ENCODE results near the gene FNBP1L. TPM values are rescaled to one million over a fixed set of nuclear protein-coding genes. Genes with fewer than 3 reads are reported as not detected.

FNBP1L gene
- polyA plus RNA-seq, 1 of the 3 experiments (the other 2 are of a cell fraction): 16.5 TPM

DNA sequence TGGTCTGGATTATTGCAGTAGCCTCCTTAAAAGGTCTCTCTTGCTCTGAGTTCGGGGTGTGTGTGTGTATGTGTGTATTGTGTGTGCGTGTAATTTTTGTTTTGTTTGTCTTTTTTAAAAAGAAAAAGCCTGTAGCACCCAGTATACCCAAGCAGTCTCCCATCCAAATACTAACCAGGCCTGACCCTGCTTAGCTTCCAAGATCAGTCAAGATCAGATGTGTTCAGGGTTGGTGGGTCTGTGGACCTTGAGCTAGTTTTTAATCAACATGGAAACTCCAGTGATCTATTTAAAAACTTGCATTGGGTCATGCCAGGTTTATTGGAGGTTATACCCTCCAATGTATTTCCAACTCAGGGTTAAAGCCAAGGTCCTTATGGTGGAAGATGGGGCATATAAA lies 40.3 kb downstream of the FNBP1L start (continued):
- TF ChIP-seq JUND (IDR thresholded peaks at IDR 0.05): no peak
- TF ChIP-seq, protein P1, sequence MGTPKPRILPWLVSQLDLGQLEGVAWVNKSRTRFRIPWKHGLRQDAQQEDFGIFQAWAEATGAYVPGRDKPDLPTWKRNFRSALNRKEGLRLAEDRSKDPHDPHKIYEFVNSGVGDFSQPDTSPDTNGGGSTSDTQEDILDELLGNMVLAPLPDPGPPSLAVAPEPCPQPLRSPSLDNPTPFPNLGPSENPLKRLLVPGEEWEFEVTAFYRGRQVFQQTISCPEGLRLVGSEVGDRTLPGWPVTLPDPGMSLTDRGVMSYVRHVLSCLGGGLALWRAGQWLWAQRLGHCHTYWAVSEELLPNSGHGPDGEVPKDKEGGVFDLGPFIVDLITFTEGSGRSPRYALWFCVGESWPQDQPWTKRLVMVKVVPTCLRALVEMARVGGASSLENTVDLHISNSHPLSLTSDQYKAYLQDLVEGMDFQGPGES (IDR thresholded peaks at IDR 0.05; ENCODE audit: low read depth, low read length): no peak
- no peak for TF ChIP-seq FOXJ3 (CRISPR knock-in tag; IDR thresholded peaks at IDR 0.05)
- no peak for TF ChIP-seq RFX5 (IDR thresholded peaks at IDR 0.05; ENCODE audit: low read length)
- no peak for TF ChIP-seq NRF1 (IDR thresholded peaks at IDR 0.05; ENCODE audit: low read depth, low read length)

DNA sequence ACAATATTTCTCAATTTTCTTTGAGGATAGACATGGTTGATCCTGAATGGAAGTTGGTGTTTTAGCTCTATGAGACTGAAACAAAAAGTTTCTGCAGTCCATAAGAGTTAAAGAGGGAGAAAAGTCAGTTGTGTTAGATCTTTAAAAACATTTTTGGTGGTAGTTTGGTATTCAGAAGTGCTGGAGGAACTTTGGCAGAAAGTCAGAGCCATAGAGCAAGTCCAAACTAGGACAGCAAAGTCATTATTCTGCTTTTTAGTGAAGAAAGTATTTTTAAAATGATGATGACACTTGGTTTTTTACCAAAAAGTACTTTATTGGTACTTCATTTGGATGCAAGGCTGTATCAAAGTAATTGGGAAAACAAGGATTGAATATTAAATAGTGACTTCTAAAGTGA lies 41.8 kb downstream of the FNBP1L start:
- H3K9me2 ChIP-seq: no peaks in the 10 kb centered on the region
- peaks cover 98% of the 10 kb centered on the region for H3K79me2 ChIP-seq (ENCODE audit: insufficient read depth)
- H3F3A ChIP-seq (replicated peaks; ENCODE audit: insufficient read depth): peaks cover 12% of the 10 kb centered on the region
- peaks cover 0 to 4% of the 10 kb centered on the region in 2 experiments; a peak in 1 of 4 replicates for H3K4me1 ChIP-seq (ENCODE audit: control insufficient read depth in 1 of 2, insufficient read depth in 2 of 2, low read depth in 1 of 2, low read length in 1 of 2)
- no peak for DNase-seq
- peaks cover 87% of the 10 kb centered on the region for H4K20me1 ChIP-seq (ENCODE audit: insufficient read depth)
- peak overlapping the region in 1 of 2 experiments; percentile 27; a peak in 1 of 4 replicates for H3K27ac ChIP-seq (ENCODE audit: low read depth in 2 of 2, low read length in 1 of 2)
- H3K36me3 ChIP-seq (replicated peaks in 1 of 2; ENCODE audit: control insufficient read depth in 1 of 2, insufficient read depth in 2 of 2, low read length in 1 of 2): no peaks in the 10 kb centered on the region
- ChIA-PET POLR2A (no interaction called here), CTCF (interaction anchor here (0.8 kb wide), 1 partner anchor 12 kb away, joined by 3 read pairs; no protein-coding TSS in a partner anchor)
- no peak overlapping the region for H3K4me3 ChIP-seq (ENCODE audit: low read depth in 2 of 2, low read length in 1 of 2)
- TF ChIP-seq SIN3A (IDR thresholded peaks at IDR 0.05; ENCODE audit: borderline replicate concordance, low read depth, low read length) (no peak), FOXJ3 (CRISPR knock-in tag; IDR thresholded peaks at IDR 0.05) (no peak), MEF2A (IDR thresholded peaks at IDR 0.05; ENCODE audit: borderline replicate concordance, low read depth) (no peak), FOSL2 (IDR thresholded peaks at IDR 0.05; ENCODE audit: borderline replicate concordance, low read depth) (no peak), GATA2 (CRISPR knock-in tag; IDR thresholded peaks at IDR 0.05) (no peak), TAF1 (IDR thresholded peaks at IDR 0.05; ENCODE audit: borderline replicate concordance, low read depth, low read length) (no peak), TEAD4 (IDR thresholded peaks at IDR 0.05; ENCODE audit: borderline replicate concordance, insufficient read depth) (no peak), SMC3 (IDR thresholded peaks at IDR 0.05; ENCODE audit: low read depth, low read length) (no peak), EZH2phosphoT487 (IDR thresholded peaks at IDR 0.05; ENCODE audit: borderline replicate concordance, low read depth) (no peak), NFIC (IDR thresholded peaks at IDR 0.05; ENCODE audit: borderline replicate concordance) (no peak), ELF1 (IDR thresholded peaks at IDR 0.05) (no peak), RXRA (IDR thresholded peaks at IDR 0.05; ENCODE audit: borderline replicate concordance, low read depth) (no peak), RFX5 (IDR thresholded peaks at IDR 0.05; ENCODE audit: low read length) (no peak), MXI1 (IDR thresholded peaks at IDR 0.05; ENCODE audit: low read depth, low read length) (no peak), RAD21 (IDR thresholded peaks at IDR 0.05; ENCODE audit: low read length) (no peak)
- TF ChIP-seq, protein P2, sequence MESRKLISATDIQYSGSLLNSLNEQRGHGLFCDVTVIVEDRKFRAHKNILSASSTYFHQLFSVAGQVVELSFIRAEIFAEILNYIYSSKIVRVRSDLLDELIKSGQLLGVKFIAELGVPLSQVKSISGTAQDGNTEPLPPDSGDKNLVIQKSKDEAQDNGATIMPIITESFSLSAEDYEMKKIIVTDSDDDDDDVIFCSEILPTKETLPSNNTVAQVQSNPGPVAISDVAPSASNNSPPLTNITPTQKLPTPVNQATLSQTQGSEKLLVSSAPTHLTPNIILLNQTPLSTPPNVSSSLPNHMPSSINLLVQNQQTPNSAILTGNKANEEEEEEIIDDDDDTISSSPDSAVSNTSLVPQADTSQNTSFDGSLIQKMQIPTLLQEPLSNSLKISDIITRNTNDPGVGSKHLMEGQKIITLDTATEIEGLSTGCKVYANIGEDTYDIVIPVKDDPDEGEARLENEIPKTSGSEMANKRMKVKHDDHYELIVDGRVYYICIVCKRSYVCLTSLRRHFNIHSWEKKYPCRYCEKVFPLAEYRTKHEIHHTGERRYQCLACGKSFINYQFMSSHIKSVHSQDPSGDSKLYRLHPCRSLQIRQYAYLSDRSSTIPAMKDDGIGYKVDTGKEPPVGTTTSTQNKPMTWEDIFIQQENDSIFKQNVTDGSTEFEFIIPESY (IDR thresholded peaks at IDR 0.05; ENCODE audit: borderline replicate concordance, low read depth): no peak
- TF ChIP-seq, protein P3, sequence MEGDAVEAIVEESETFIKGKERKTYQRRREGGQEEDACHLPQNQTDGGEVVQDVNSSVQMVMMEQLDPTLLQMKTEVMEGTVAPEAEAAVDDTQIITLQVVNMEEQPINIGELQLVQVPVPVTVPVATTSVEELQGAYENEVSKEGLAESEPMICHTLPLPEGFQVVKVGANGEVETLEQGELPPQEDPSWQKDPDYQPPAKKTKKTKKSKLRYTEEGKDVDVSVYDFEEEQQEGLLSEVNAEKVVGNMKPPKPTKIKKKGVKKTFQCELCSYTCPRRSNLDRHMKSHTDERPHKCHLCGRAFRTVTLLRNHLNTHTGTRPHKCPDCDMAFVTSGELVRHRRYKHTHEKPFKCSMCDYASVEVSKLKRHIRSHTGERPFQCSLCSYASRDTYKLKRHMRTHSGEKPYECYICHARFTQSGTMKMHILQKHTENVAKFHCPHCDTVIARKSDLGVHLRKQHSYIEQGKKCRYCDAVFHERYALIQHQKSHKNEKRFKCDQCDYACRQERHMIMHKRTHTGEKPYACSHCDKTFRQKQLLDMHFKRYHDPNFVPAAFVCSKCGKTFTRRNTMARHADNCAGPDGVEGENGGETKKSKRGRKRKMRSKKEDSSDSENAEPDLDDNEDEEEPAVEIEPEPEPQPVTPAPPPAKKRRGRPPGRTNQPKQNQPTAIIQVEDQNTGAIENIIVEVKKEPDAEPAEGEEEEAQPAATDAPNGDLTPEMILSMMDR (IDR thresholded peaks at IDR 0.05): no peak
- TF ChIP-seq, protein P4, sequence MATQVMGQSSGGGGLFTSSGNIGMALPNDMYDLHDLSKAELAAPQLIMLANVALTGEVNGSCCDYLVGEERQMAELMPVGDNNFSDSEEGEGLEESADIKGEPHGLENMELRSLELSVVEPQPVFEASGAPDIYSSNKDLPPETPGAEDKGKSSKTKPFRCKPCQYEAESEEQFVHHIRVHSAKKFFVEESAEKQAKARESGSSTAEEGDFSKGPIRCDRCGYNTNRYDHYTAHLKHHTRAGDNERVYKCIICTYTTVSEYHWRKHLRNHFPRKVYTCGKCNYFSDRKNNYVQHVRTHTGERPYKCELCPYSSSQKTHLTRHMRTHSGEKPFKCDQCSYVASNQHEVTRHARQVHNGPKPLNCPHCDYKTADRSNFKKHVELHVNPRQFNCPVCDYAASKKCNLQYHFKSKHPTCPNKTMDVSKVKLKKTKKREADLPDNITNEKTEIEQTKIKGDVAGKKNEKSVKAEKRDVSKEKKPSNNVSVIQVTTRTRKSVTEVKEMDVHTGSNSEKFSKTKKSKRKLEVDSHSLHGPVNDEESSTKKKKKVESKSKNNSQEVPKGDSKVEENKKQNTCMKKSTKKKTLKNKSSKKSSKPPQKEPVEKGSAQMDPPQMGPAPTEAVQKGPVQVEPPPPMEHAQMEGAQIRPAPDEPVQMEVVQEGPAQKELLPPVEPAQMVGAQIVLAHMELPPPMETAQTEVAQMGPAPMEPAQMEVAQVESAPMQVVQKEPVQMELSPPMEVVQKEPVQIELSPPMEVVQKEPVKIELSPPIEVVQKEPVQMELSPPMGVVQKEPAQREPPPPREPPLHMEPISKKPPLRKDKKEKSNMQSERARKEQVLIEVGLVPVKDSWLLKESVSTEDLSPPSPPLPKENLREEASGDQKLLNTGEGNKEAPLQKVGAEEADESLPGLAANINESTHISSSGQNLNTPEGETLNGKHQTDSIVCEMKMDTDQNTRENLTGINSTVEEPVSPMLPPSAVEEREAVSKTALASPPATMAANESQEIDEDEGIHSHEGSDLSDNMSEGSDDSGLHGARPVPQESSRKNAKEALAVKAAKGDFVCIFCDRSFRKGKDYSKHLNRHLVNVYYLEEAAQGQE (IDR thresholded peaks at IDR 0.05; ENCODE audit: low read depth, low read length): no peak
- peak overlapping the region; percentile 23; the same call in 1 of the 2 replicates for H3K4me2 ChIP-seq
- H3K9me3 ChIP-seq: no peaks in the 10 kb centered on the region
- no peak overlapping the region for H3K9ac ChIP-seq
- H3K27me3 ChIP-seq (ENCODE audit: insufficient read depth): no peaks in the 10 kb centered on the region
- no peak overlapping the region for H2AFZ ChIP-seq (ENCODE audit: low read depth)

All from SK-N-SH (cell line).